A549 (cell line): ENCODE results near the gene FAT1. TPM values are rescaled to one million over a fixed set of nuclear protein-coding genes. Genes with fewer than 3 reads are reported as not detected.
A peak's percentile ranks its signal among the peaks of the same experiment; 100 is the strongest.

Experiments
- ATAC-seq, 2 experiments: fragments of 200-7000 bp in 1 of 2; fragments of >200 bp in 1 of 2; cut with Nextera tagmentation in 1 of 2; cut with Tn5 transposase in 1 of 2; 3 replicates each; pipeline versions ENCODE4 v1.8.0 to v1.9.1; 2018 to 2020; ENCODE audit warnings: mild to moderate bottlenecking in 1 of 2, moderate library complexity in 1 of 2
- CTCF ChIA-PET: fragments of 300-600 bp; sonication (Branson Sonifier 250); formaldehyde crosslinking; extraction: SDS; loops from one replicate; lab custom pipeline; 2021; ENCODE audit warnings: antibody characterized with exemption, inconsistent platforms; lab: Yijun Ruan, JAX
- POLR2A ChIA-PET: fragments of 350-600 bp; formaldehyde crosslinking; extraction: SDS; loops from one replicate; lab custom pipeline; 2021; ENCODE audit warnings: antibody characterized with exemption, inconsistent platforms; lab: Yijun Ruan, JAX
- DNase-seq, 2 experiments: peaks; one replicate each; pipeline versions ENCODE4 v3.0.0 to v3.0.0-alpha.2; 2011 to 2016; ENCODE audit warnings: low read depth in 1 of 2, low spot score in 1 of 2
- FAIRE-seq: peaks from 2 replicates; lab custom pipeline; 2011; peaks lifted over from hg19 to GRCh38; lab: Jason Lieb, UNC
- H3K27ac ChIP-seq, 2 experiments: fragments of >200 bp; sonication (Bioruptor Twin); formaldehyde crosslinking; 3 replicates each; pipeline ENCODE4 v1.5.1; 2016 to 2017
- H3K4me1 ChIP-seq: fragments of >200 bp; sonication (Bioruptor Twin); formaldehyde crosslinking; 3 replicates; pipeline ENCODE4 v1.6.1; 2016
- H3K4me2 ChIP-seq: fragments of >200 bp; sonication (Bioruptor Twin); formaldehyde crosslinking; 3 replicates; pipeline ENCODE4 v1.6.1; 2016
- H3K4me3 ChIP-seq: fragments of >200 bp; sonication (Bioruptor Twin); formaldehyde crosslinking; 3 replicates; pipeline ENCODE4 v1.5.1; 2016
- H3K9me3 ChIP-seq: fragments of >200 bp; sonication (Bioruptor Twin); formaldehyde crosslinking; 3 replicates; pipeline ENCODE4 v1.6.1; 2016
- BHLHE40 ChIP-seq: IDR thresholded peaks from 2 replicates; pipeline ENCODE4 v1.6.1; 2012; ENCODE audit warnings: low read depth, low read length, inconsistent platforms
- CBX2 ChIP-seq: fragments of 200-600 bp; sonication (generic); IDR thresholded peaks from 2 replicates; pipeline ENCODE4 v1.6.1; 2016; ENCODE audit warnings: low read depth, mild to moderate bottlenecking, borderline replicate concordance
- CBX8 ChIP-seq: fragments of 200-600 bp; sonication (generic); IDR thresholded peaks from 2 replicates; pipeline ENCODE4 v1.6.1; 2016
- CEBPB ChIP-seq, 2 experiments: fragments of >200 bp in 1 of 2; sonication (Bioruptor Twin) in 1 of 2; formaldehyde crosslinking in 1 of 2; IDR thresholded peaks; 2 replicates each; pipeline ENCODE4 v1.6.1; 2012 to 2016
- ESRRA ChIP-seq: fragments of 150-350 bp; IDR thresholded peaks from 2 replicates; pipeline ENCODE4 v1.6.1; 2014; ENCODE audit warnings: mild to moderate bottlenecking, low read length, borderline replicate concordance
- FOSL2 ChIP-seq, 2 experiments: fragments of 450-650 bp in 1 of 2; fragments of >200 bp in 1 of 2; sonication (Bioruptor Twin) in 1 of 2; formaldehyde crosslinking; IDR thresholded peaks; 2 replicates each; pipeline versions ENCODE4 v1.5.0 to v1.6.1; 2016 to 2020; ENCODE audit warnings: mild to moderate bottlenecking in 1 of 2, moderate library complexity in 1 of 2
- GATA3 ChIP-seq: IDR thresholded peaks from 2 replicates; pipeline ENCODE4 v1.6.1; 2012; ENCODE audit warnings: borderline replicate concordance
- HDAC2 ChIP-seq: fragments of 200-600 bp; sonication (generic); IDR thresholded peaks from 2 replicates; pipeline ENCODE4 v1.6.1; 2016
- HMGXB4 ChIP-seq: fragments of 250-450 bp; sonication (Bioruptor Pico); IDR thresholded peaks from 2 replicates; pipeline ENCODE4 v1.5.0; 2021; ENCODE audit warnings: mild to moderate bottlenecking, moderate library complexity, borderline replicate concordance
- MAFK ChIP-seq: fragments of 450-650 bp; IDR thresholded peaks from 2 replicates; pipeline ENCODE4 v1.6.1; 2014; ENCODE audit not compliant: partially characterized antibody
- PBX3 ChIP-seq: IDR thresholded peaks from 2 replicates; pipeline ENCODE4 v1.6.1; 2012
- PHF8 ChIP-seq: fragments of 200-600 bp; sonication (generic); IDR thresholded peaks from 2 replicates; pipeline ENCODE4 v1.6.1; 2016; ENCODE audit warnings: low read depth, mild to moderate bottlenecking, antibody characterized with exemption, moderate library complexity, borderline replicate concordance
- POLR2AphosphoS2 ChIP-seq: conservative IDR thresholded peaks from 2 replicates; pipeline ENCODE4 v1.6.1; 2012; ENCODE audit warnings: low read length, improper control_type of control experiment, inconsistent platforms
- RAD21 ChIP-seq, 2 experiments: fragments of >200 bp in 1 of 2; sonication (Bioruptor Twin) in 1 of 2; formaldehyde crosslinking in 1 of 2; IDR thresholded peaks in 1 of 2; conservative IDR thresholded peaks in 1 of 2; 2 replicates in 1 of 2; 3 replicates in 1 of 2; pipeline ENCODE4 v1.6.1; 2012 to 2018; ENCODE audit warnings: inconsistent platforms in 1 of 2
- RCOR1 ChIP-seq: fragments of 150-350 bp; IDR thresholded peaks from 2 replicates; pipeline ENCODE4 v1.6.1; 2014; ENCODE audit warnings: antibody characterized with exemption, low read length, low read depth
- REST ChIP-seq: fragments of 200-600 bp; sonication (generic); IDR thresholded peaks from 2 replicates; pipeline ENCODE4 v1.6.1; 2016; ENCODE audit warnings: antibody characterized with exemption, mild to moderate bottlenecking, moderate library complexity
- SREBF2 ChIP-seq: fragments of 450-650 bp; IDR thresholded peaks from 2 replicates; pipeline ENCODE4 v1.6.1; 2014; ENCODE audit warnings: mild to moderate bottlenecking, moderate library complexity
- ZNF302 ChIP-seq: fragments of 250-450 bp; sonication (Bioruptor Pico); IDR thresholded peaks from 2 replicates; pipeline ENCODE4 v1.9.0; 2021; ENCODE audit warnings: inconsistent platforms, mild to moderate bottlenecking, moderate library complexity
- WGBS: methylation state at CpG from one replicate; pipeline ENCODE4 v1.1.6; 2017; ENCODE audit errors: missing lambda C conversion rate; 5-methylcytosine and 5-hydroxymethylcytosine counted together
- polyA plus RNA-seq, 4 experiments: library from polyadenylated mRNA; depleted of rRNA in 3 of 4; stranded (reverse); fragments of >200 nt; fragmentation: RNase III in 1 of 4; extraction: RNeasy Plus Mini Kit Qiagen cat#74134 plus additional on column Dnase treatment in 1 of 4; gene quantifications; 2 replicates in 3 of 4; 3 replicates in 1 of 4; pipeline ENCODE4 v1.2.3, GENCODE V29; 2011 to 2017
- TF ChIP-seq, protein P1 (sequence below): fragments of >200 bp; sonication (Bioruptor Twin); formaldehyde crosslinking; IDR thresholded peaks from 2 replicates; pipeline ENCODE4 v1.6.1; 2016

The FAT1 gene
- polyA plus RNA-seq, 2 of the 4 experiments (the other 2 are of a cell fraction): 62.2 to 177 TPM

DNA sequence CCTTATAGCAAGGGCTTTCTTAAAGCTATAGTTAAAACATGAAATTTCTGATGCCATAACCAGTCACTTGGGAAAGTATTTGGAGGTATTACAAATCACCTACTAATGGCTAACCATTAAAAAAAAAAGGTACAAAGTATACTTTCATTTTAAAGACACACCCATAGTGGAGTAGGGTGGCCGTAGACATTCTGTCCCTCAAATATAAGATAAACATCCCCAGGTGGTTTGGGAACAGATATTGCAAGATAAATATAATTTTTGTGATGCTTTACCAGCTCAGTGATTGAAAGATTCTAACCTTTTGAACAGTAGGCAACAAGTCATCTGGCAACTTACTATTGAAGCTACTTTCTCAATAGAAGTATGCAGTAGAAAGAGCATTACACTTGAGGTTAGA is 6.2 kb upstream of the FAT1 start:
- no peak overlapping the region for H3K4me3 ChIP-seq
- ChIA-PET CTCF (interaction anchor here (0.6 to 0.7 kb wide), 3 partner anchors 169 to 884 kb away, joined by 3 read pairs; no protein-coding TSS in a partner anchor), POLR2A (no interaction called here)
- FAIRE-seq (no peak), DNase-seq (no peak), ATAC-seq (no peak)
- no peaks in the 10 kb centered on the region for H3K9me3 ChIP-seq
- WGBS: 67% methylated on average over 1 of the region's 1 CpG
- peak overlapping the region; percentile 89 to 100; a peak in 4 of 6 replicates for H3K27ac ChIP-seq
- H3K4me1 ChIP-seq: peaks cover 32% of the 10 kb centered on the region
- TF ChIP-seq RCOR1 (no peak), HDAC2 (no peak), GATA3 (no peak), ZNF302 (CRISPR knock-in tag) (no peak), ESRRA (no peak), SREBF2 (no peak), REST (no peak), CBX2 (no peak), CBX8 (no peak), PHF8 (no peak), RAD21 (conservative IDR thresholded peaks at IDR 0.05 in 1 of 2, IDR thresholded peaks at IDR 0.05 in 1 of 2) (no peak), PBX3 (no peak), BHLHE40 (no peak)
- TF ChIP-seq, protein P1, sequence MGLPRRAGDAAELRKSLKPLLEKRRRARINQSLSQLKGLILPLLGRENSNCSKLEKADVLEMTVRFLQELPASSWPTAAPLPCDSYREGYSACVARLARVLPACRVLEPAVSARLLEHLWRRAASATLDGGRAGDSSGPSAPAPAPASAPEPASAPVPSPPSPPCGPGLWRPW: no peak
- peak overlapping the region; percentile 89; the same call in 1 of the 3 replicates for H3K4me2 ChIP-seq

GRCh38 chr4:186728631-186729271 is 5.1 kb upstream of the FAT1 start:
- FAIRE-seq (no peak), DNase-seq (peak in 1 of 2 experiments; percentile 50)
- CTCF ChIA-PET: interaction anchor here (0.6 to 1.6 kb wide), 5 partner anchors 157 to 432 kb away, joined by 3 read pairs; no protein-coding TSS in a partner anchor

More at GRCh38 chr4:186728631-186729271, 5.1 kb upstream of the FAT1 start:
- no peaks in the 10 kb centered on the region for H3K9me3 ChIP-seq
- WGBS: 14% methylated on average over 4 of the region's 4 CpGs
- TF ChIP-seq GATA3 (0 out of 2 replicates have a peak, but pooled peaks have one; percentile 21), POLR2AphosphoS2 (no peak), HMGXB4 (CRISPR knock-in tag) (no peak), MAFK (peak; percentile 31), FOSL2 (IDR thresholded peaks at IDR 0.05) (peak; percentile 11; the same call in 1 of the 2 replicates), FOSL2 (CRISPR knock-in tag; IDR thresholded peaks at IDR 0.05) (peak; percentile 38), CEBPB (IDR thresholded peaks at IDR 0.05) (0 out of 4 replicates have a peak, but pooled peaks of 1 of the 2 experiments have one; percentile 6)
- no peak for ATAC-seq
- H3K27ac ChIP-seq: peak overlapping the region; percentile 89 to 100
- peaks cover 29% of the 10 kb centered on the region for H3K4me1 ChIP-seq
- peak overlapping the region; percentile 89 for H3K4me2 ChIP-seq
- peak overlapping the region; percentile 4; the same call in 1 of the 3 replicates for H3K4me3 ChIP-seq
- POLR2A ChIA-PET: no interaction called here
